CD4-positive, alpha-beta memory T cell (primary cell): Measurements from ENCODE around the gene ADGRG1. TPM values are rescaled to one million over a fixed set of nuclear protein-coding genes. Genes with fewer than 3 reads are reported as not detected.
A peak's percentile ranks its signal among the peaks of the same experiment; 100 is the strongest.

Experiments used
- CTCF ChIA-PET: fragments of 350-600 bp; sonication (Branson Sonifier 250); formaldehyde crosslinking; loops from one replicate; lab custom pipeline; 2021; ENCODE audit warnings: inconsistent platforms; ENCODE audit not compliant: partially characterized antibody; lab: Charles Lee
- POLR2A ChIA-PET: fragments of 350-600 bp; sonication (Branson Sonifier 250); formaldehyde crosslinking; loops from one replicate; lab custom pipeline; 2021; ENCODE audit not compliant: partially characterized antibody; lab: Charles Lee
- DNase-seq, 5 donors: peaks; one replicate each; pipeline versions ENCODE4 v3.0.0 to v3.0.0-alpha.2; 2020 to 2022; ENCODE audit warnings: mixed read lengths in 1 of 5
- H3K27ac ChIP-seq: one replicate; pipeline ENCODE4 v1.7.0; 2013; ENCODE audit warnings: low read depth, low read length
- H3K27me3 ChIP-seq: 2 replicates; pipeline ENCODE4 v1.7.0; 2013; ENCODE audit warnings: mild to moderate bottlenecking, low read length, moderate library complexity; ENCODE audit not compliant: insufficient read depth
- H3K36me3 ChIP-seq: 2 replicates; pipeline ENCODE4 v1.7.0; 2013; ENCODE audit warnings: mild to moderate bottlenecking, low read length, moderate library complexity; ENCODE audit not compliant: insufficient read depth
- H3K4me1 ChIP-seq: 2 replicates; pipeline ENCODE4 v1.7.0; 2013; ENCODE audit warnings: mild to moderate bottlenecking, low read length, moderate library complexity; ENCODE audit not compliant: insufficient read depth
- H3K4me3 ChIP-seq, 2 donors: one replicate each; pipeline ENCODE4 v1.7.0; 2013; ENCODE audit warnings: low read length in 2 of 2, mild to moderate bottlenecking in 1 of 2
- H3K9me3 ChIP-seq, 2 donors: one replicate each; pipeline ENCODE4 v1.7.0; 2013; ENCODE audit warnings: low read length in 2 of 2, control low read depth in 1 of 2; ENCODE audit not compliant: control insufficient read depth in 1 of 2
- H3K27ac Mint-ChIP-seq, 7 donors: one replicate each; pipeline ENCODE4 v1.8.0; 2020 to 2021; ENCODE audit warnings: mixed read lengths in 7 of 7, mild to moderate bottlenecking in 6 of 7, inconsistent platforms in 3 of 7, moderate library complexity in 3 of 7
- H3K27me3 Mint-ChIP-seq, 2 donors: one replicate each; pipeline ENCODE4 v1.8.0; 2020 to 2021; ENCODE audit warnings: mixed read lengths in 2 of 2
- H3K36me3 Mint-ChIP-seq, 2 donors: one replicate each; pipeline ENCODE4 v1.8.0; 2020 to 2021; ENCODE audit warnings: mixed read lengths in 2 of 2, inconsistent platforms in 1 of 2, mild to moderate bottlenecking in 1 of 2
- H3K4me1 Mint-ChIP-seq, 4 donors: one replicate each; pipeline ENCODE4 v1.8.0; 2020 to 2021; ENCODE audit warnings: mixed read lengths in 4 of 4, mild to moderate bottlenecking in 1 of 4
- H3K4me3 Mint-ChIP-seq, 8 donors: one replicate each; pipeline ENCODE4 v1.8.0; 2020 to 2021; ENCODE audit warnings: mixed read lengths in 8 of 8, mild to moderate bottlenecking in 7 of 8, moderate library complexity in 6 of 8, inconsistent platforms in 3 of 8
- H3K9me3 Mint-ChIP-seq, 8 donors: one replicate each; pipeline ENCODE4 v1.8.0; 2020 to 2021; ENCODE audit warnings: mixed read lengths in 8 of 8, mild to moderate bottlenecking in 5 of 8, inconsistent platforms in 3 of 8, moderate library complexity in 1 of 8
- intact Hi-C: fragments of 100-400 bp; cut with micrococcal nuclease; formaldehyde crosslinking; loops from one replicate; pipeline ENCODE4 v1.15.1; 2023
- polyA plus RNA-seq, 2 donors: library from polyadenylated mRNA; unstranded; fragments of 300-500 nt; fragmentation: Illumina TruSeq; gene quantifications; one replicate each; pipeline ENCODE4 v1.2.3, GENCODE V29; 2021
- total RNA-seq, 2 experiments: library from RNA; stranded (reverse); gene quantifications; one replicate each; pipeline ENCODE4 v1.2.3, GENCODE V29; 2021

The ADGRG1 gene
- total and polyA plus RNA-seq, 4 experiments from 2014 or later: 0.33 to 0.53 (median 0.41) TPM; not detected in 1

DNA sequence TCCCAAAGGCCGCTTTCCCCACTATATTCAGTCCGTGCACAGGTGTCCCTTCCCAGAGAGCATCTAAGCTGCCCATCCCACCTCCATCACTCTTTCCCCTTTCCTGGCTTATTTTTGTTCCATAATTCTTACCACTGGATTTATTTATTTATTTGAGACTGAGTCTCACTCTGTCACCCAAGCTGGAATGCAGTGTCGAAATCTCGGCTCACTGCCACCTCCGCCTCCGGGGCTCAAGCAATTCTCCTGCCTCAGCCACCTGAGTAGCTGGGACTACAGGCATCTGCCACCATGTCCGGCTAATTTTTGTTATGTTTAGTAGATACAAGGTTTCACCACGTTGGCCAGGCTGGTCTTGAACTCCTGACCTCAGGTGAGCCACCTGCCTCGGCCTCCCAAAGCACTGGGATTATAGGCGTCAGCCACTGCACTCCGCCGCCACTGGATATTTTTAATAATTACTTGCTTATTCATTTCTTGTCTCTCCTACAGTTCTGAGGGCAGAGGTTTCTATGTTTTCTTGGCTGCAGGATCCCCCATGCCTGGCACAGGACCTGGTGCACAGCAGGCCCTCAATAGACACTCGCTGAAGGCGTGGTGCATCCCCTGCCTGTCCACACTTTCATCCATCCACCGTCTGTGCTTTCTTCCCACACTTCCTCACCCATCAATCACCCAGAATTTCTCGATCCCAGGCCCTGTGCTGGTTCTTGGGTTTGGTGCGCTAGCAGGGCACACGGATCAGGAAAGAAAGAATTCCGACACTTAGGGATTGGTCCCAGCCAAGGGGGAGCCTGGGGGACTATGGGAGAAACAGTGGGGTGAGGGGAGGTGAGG lies 9.9 kb upstream of the ADGRG1 start:
- intact Hi-C loops: no loop called here
- no peaks in the 10 kb centered on the region for H3K27me3 ChIP-seq
- Mint-ChIP-seq H3K4me1 (no peaks in the 10 kb centered on the region), H3K27ac (peak overlapping the region in 4 of 7 donors; percentile 22 to 70 (median 29)), H3K36me3 (no peaks in the 10 kb centered on the region), H3K27me3 (no peaks in the 10 kb centered on the region), H3K4me3 (no peak overlapping the region), H3K9me3 (no peaks in the 10 kb centered on the region)
- H3K4me3 ChIP-seq: no peak overlapping the region
- POLR2A ChIA-PET: no interaction called here
- no peak overlapping the region for H3K27ac ChIP-seq
- DNase-seq: no peak
- H3K36me3 ChIP-seq: no peaks in the 10 kb centered on the region
- H3K9me3 ChIP-seq: no peaks in the 10 kb centered on the region
- CTCF ChIA-PET: interaction anchor here (1.3 kb wide), 1 partner anchor 30 kb away, joined by 3 read pairs; no protein-coding TSS in a partner anchor
- H3K4me1 ChIP-seq: no peaks in the 10 kb centered on the region

DNA sequence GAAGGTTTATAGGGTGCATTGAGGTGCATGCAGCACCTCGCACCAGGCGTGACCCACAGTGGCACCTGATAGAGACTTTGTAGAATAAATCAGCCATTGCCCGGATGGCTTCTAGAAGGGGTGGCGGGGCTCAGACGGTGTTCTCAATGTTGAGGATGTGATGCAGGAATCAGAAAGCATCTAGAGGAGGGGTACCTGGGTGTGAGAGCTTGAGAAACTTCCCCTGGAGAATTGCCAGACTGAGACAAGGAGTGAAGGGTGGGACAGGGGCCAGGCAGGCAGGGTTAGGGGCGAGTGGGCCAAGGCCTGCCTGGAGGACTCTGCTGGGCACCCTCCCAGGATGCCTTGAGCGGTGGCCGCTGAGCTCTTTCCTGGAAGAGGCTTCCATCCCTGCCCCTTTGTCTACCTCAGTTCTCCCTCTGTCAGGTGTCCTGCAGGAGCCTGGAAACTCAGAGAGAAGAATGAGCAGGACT lies 9.3 kb upstream of the ADGRG1 start:
- peak overlapping the region in 2 of 7 donors; percentile 21 to 25 for H3K27ac Mint-ChIP-seq
- CTCF ChIA-PET: interaction anchor here (1.4 kb wide), 1 partner anchor 29 kb away, joined by 3 read pairs; no protein-coding TSS in a partner anchor

GRCh38 chr16:57619606-57620334 lies 8.7 kb upstream of the ADGRG1 start:
- H3K36me3 ChIP-seq: no peaks in the 10 kb centered on the region
- POLR2A ChIA-PET: interaction anchor here (1.6 kb wide), 1 partner anchor 11 kb away, joined by 3 read pairs; no protein-coding TSS in a partner anchor
- no peaks in the 10 kb centered on the region for H3K9me3 ChIP-seq
- intact Hi-C loops: no loop called here
- Mint-ChIP-seq H3K36me3 (no peaks in the 10 kb centered on the region), H3K27me3 (no peaks in the 10 kb centered on the region), H3K4me3 (no peak overlapping the region), H3K27ac (no peak overlapping the region), H3K9me3 (no peaks in the 10 kb centered on the region), H3K4me1 (no peaks in the 10 kb centered on the region)
- CTCF ChIA-PET: interaction anchor here (1.4 to 1.5 kb wide), 2 partner anchors 10 to 30 kb away, joined by 3 to 4 read pairs; no protein-coding TSS in a partner anchor
- no peaks in the 10 kb centered on the region for H3K27me3 ChIP-seq
- H3K27ac ChIP-seq: no peak overlapping the region
- no peaks in the 10 kb centered on the region for H3K4me1 ChIP-seq
- no peak for DNase-seq
- H3K4me3 ChIP-seq: no peak overlapping the region

More for the DNA sequence above, 9.3 kb upstream of the ADGRG1 start:
- H3K27ac ChIP-seq: no peak overlapping the region
- H3K9me3 ChIP-seq: no peaks in the 10 kb centered on the region
- DNase-seq: no peak
- no peaks in the 10 kb centered on the region for H3K4me1 Mint-ChIP-seq
- intact Hi-C loops: no loop called here
- no peaks in the 10 kb centered on the region for H3K36me3 Mint-ChIP-seq
- no peaks in the 10 kb centered on the region for H3K4me1 ChIP-seq
- no peaks in the 10 kb centered on the region for H3K9me3 Mint-ChIP-seq
- no peaks in the 10 kb centered on the region for H3K36me3 ChIP-seq
- no peaks in the 10 kb centered on the region for H3K27me3 Mint-ChIP-seq
- no peak overlapping the region for H3K4me3 ChIP-seq
- no peaks in the 10 kb centered on the region for H3K27me3 ChIP-seq
- H3K4me3 Mint-ChIP-seq: no peak overlapping the region
- POLR2A ChIA-PET: no interaction called here

- POLR2A ChIA-PET: interaction anchor here (1.6 kb wide), 1 partner anchor 12 kb away, joined by 3 read pairs; no protein-coding TSS in a partner anchor
- Mint-ChIP-seq H3K36me3 (no peaks in the 10 kb centered on the region), H3K4me1 (peaks cover 0 to 4% (median 0%) of the 10 kb centered on the region in 4 donors), H3K27me3 (no peaks in the 10 kb centered on the region), H3K9me3 (no peaks in the 10 kb centered on the region), H3K27ac (no peak overlapping the region), H3K4me3 (no peak overlapping the region)
- H3K4me3 ChIP-seq: no peak overlapping the region
- no peak overlapping the region for H3K27ac ChIP-seq
- no peaks in the 10 kb centered on the region for H3K36me3 ChIP-seq
- no peaks in the 10 kb centered on the region for H3K4me1 ChIP-seq
- CTCF ChIA-PET: interaction anchor here (1.4 to 1.5 kb wide), 2 partner anchors 11 to 31 kb away, joined by 3 to 4 read pairs; no protein-coding TSS in a partner anchor
- intact Hi-C loops: no loop called here
- no peaks in the 10 kb centered on the region for H3K27me3 ChIP-seq
- no peak for DNase-seq
- H3K9me3 ChIP-seq: no peaks in the 10 kb centered on the region
Observed at GRCh38 chr16:57620335-57621231, 7.8 kb upstream of the ADGRG1 start.

DNA sequence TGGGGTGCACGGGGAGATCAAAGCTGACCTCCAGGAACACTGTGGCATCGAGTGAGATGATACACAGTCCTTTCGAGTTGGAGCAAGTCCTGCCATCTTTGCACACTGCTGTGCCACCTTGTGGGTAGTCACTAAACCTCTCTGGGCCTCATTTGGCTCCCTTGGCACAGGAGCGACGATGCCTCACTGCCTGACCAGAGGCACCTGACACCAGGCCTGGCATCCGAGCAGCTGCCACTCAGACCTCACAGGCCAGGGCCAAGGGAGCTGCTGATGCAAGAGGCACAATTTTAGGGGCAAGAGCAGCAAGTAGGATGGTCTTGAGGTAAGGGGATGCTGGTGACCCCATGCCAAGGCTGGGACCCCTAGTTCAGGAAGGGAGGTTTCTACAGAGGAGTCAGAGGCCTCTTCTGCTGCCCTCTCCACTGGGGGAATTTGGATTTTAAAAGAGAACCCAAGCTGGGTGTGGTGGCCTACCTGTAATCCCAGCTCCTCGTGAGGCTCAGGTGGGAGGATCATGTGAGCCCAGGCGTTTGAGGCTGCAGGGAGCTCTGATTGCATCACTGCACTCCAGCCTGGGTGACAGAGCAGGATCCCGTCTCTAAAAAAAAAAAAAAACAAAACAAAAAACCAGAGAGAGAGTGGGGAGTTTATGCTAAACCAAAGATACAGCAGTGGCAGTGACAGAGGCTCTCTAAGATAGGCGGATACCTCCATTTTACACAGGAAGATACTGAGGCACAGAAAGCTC lies 6.7 kb upstream of the ADGRG1 start:
- DNase-seq: no peak
- Histone ChIP-seq H3K9me3 (no peaks in the 10 kb centered on the region), H3K36me3 (no peaks in the 10 kb centered on the region), H3K4me1 (no peaks in the 10 kb centered on the region), H3K27me3 (no peaks in the 10 kb centered on the region), H3K27ac (no peak overlapping the region), H3K4me3 (no peak overlapping the region)
- ChIA-PET POLR2A (interaction anchor here (1.6 kb wide), 1 partner anchor 13 kb away, joined by 3 read pairs; no protein-coding TSS in a partner anchor), CTCF (interaction anchor here (1.0 kb wide), 1 partner anchor 45 kb away, joined by 4 read pairs; no protein-coding TSS in a partner anchor)
- intact Hi-C loops: no loop called here
- peak overlapping the region in 1 of 7 donors; percentile 48 for H3K27ac Mint-ChIP-seq
- H3K4me1 Mint-ChIP-seq: peaks cover 0 to 4% (median 0%) of the 10 kb centered on the region in 4 donors
- no peaks in the 10 kb centered on the region for H3K36me3 Mint-ChIP-seq
- no peaks in the 10 kb centered on the region for H3K27me3 Mint-ChIP-seq
- H3K9me3 Mint-ChIP-seq: no peaks in the 10 kb centered on the region
- H3K4me3 Mint-ChIP-seq: no peak overlapping the region
